GM23338 (cell line): ENCODE results near the gene FCHSD1. TPM values are rescaled to one million over a fixed set of nuclear protein-coding genes. Genes with fewer than 3 reads are reported as not detected.

Source experiments
- ATAC-seq: fragments of 200-7000 bp; cut with Tn5 transposase; 3 replicates; pipeline ENCODE4 v1.9.1; 2020
- DNase-seq: peaks from one replicate; pipeline ENCODE4 v3.0.0-alpha.2; 2015; ENCODE audit warnings: low spot score
- H2AFZ ChIP-seq: fragments of 200-600 bp; sonication (generic); 2 replicates; pipeline ENCODE4 v1.8.0; 2016; ENCODE audit warnings: antibody characterized with exemption, mild to moderate bottlenecking, moderate library complexity
- H3F3A ChIP-seq: fragments of 200-600 bp; sonication (generic); replicated peaks from 2 replicates; pipeline ENCODE4 v1.8.0; 2017; ENCODE audit warnings: antibody characterized with exemption, mixed run types, low read depth
- H3K27ac ChIP-seq: fragments of 200-600 bp; sonication (generic); 2 replicates; pipeline ENCODE4 v1.6.1; 2016; ENCODE audit warnings: low read depth
- H3K27me3 ChIP-seq: fragments of 200-600 bp; sonication (generic); 2 replicates; pipeline ENCODE4 v1.8.0; 2016; ENCODE audit warnings: mild to moderate bottlenecking, mixed run types, moderate library complexity; ENCODE audit not compliant: insufficient read depth
- H3K36me3 ChIP-seq: fragments of 200-600 bp; sonication (generic); 2 replicates; pipeline ENCODE4 v1.8.0; 2016; ENCODE audit warnings: mild to moderate bottlenecking; ENCODE audit not compliant: insufficient read depth
- H3K4me1 ChIP-seq: fragments of 200-600 bp; sonication (generic); 2 replicates; pipeline ENCODE4 v1.8.0; 2016; ENCODE audit warnings: mild to moderate bottlenecking, moderate library complexity; ENCODE audit not compliant: insufficient read depth
- H3K4me2 ChIP-seq: fragments of 200-600 bp; sonication (generic); 2 replicates; pipeline ENCODE4 v1.7.1; 2017; ENCODE audit warnings: mixed run types
- H3K4me3 ChIP-seq: fragments of 200-600 bp; sonication (generic); 2 replicates; pipeline ENCODE4 v1.6.1; 2016; ENCODE audit warnings: mixed run types
- H3K79me2 ChIP-seq: fragments of 200-600 bp; sonication (generic); replicated peaks from 2 replicates; pipeline ENCODE4 v1.8.0; 2017; ENCODE audit warnings: mild to moderate bottlenecking; ENCODE audit not compliant: insufficient read depth
- H3K9me2 ChIP-seq: fragments of 200-600 bp; sonication (generic); 2 replicates; pipeline ENCODE4 v1.8.0; 2017; ENCODE audit not compliant: insufficient read depth
- H4K20me1 ChIP-seq: fragments of 200-600 bp; sonication (generic); replicated peaks from 2 replicates; pipeline ENCODE4 v1.8.0; 2017; ENCODE audit warnings: mild to moderate bottlenecking; ENCODE audit not compliant: insufficient read depth
- H3K27ac Mint-ChIP-seq: 2 replicates; pipeline ENCODE4 v1.8.0; 2020; ENCODE audit warnings: inconsistent platforms, mild to moderate bottlenecking, moderate library complexity, mixed read lengths
- H3K27me3 Mint-ChIP-seq: 3 replicates; pipeline ENCODE4 v1.8.0; 2022; ENCODE audit warnings: low read depth, mild to moderate bottlenecking, moderate library complexity, mixed read lengths, inconsistent platforms; ENCODE audit not compliant: insufficient read depth, poor library complexity
- H3K36me3 Mint-ChIP-seq: 3 replicates; pipeline ENCODE4 v1.8.0; 2021; ENCODE audit warnings: low read depth, mild to moderate bottlenecking, inconsistent platforms, moderate library complexity, mixed read lengths
- H3K4me1 Mint-ChIP-seq: 3 replicates; pipeline ENCODE4 v1.8.0; 2020; ENCODE audit warnings: mild to moderate bottlenecking, inconsistent platforms, mixed read lengths
- H3K4me3 Mint-ChIP-seq: 3 replicates; pipeline ENCODE4 v1.8.0; 2021; ENCODE audit warnings: moderate library complexity, mild to moderate bottlenecking, inconsistent platforms, mixed read lengths
- H3K9me3 Mint-ChIP-seq: 3 replicates; pipeline ENCODE4 v1.8.0; 2020; ENCODE audit warnings: moderate library complexity, mild to moderate bottlenecking, inconsistent platforms, mixed read lengths
- CREB1 ChIP-seq: fragments of 250-450 bp; sonication (Bioruptor Pico); IDR thresholded peaks from 2 replicates; pipeline ENCODE4 v1.5.0; 2020; ENCODE audit warnings: low read depth, mild to moderate bottlenecking, moderate library complexity
- CTCF ChIP-seq, 2 experiments: fragments of 200-600 bp in 1 of 2; sonication (generic) in 1 of 2; conservative IDR thresholded peaks; 2 replicates each; pipeline versions ENCODE4 v1.5.1 to v1.6.1; 2016 to 2017; ENCODE audit warnings: antibody characterized with exemption in 2 of 2, low read depth in 2 of 2, mild to moderate bottlenecking in 2 of 2, moderate library complexity in 1 of 2
- EZH2 ChIP-seq: fragments of 200-600 bp; sonication (generic); IDR thresholded peaks from one replicate; pipeline ENCODE4 v1.8.0; 2017; ENCODE audit warnings: antibody characterized with exemption, mild to moderate bottlenecking, low read depth; ENCODE audit not compliant: unreplicated experiment
- EZH2phosphoT487 ChIP-seq: fragments of 200-600 bp; sonication (generic); IDR thresholded peaks from one replicate; pipeline ENCODE4 v1.8.1; 2018; ENCODE audit warnings: antibody characterized with exemption; ENCODE audit not compliant: unreplicated experiment
- JUNB ChIP-seq: IDR thresholded peaks from one replicate; pipeline ENCODE4 v1.6.1; 2016; ENCODE audit warnings: antibody characterized with exemption; ENCODE audit not compliant: unreplicated experiment
- NANOG ChIP-seq: IDR thresholded peaks from 2 replicates; pipeline ENCODE4 v1.6.1; 2016; ENCODE audit warnings: antibody characterized with exemption, borderline replicate concordance
- POLR2AphosphoS5 ChIP-seq: IDR thresholded peaks from 2 replicates; pipeline ENCODE4 v1.6.1; 2016; ENCODE audit warnings: antibody characterized with exemption, low read depth
- STAT1 ChIP-seq: IDR thresholded peaks from one replicate; pipeline ENCODE4 v1.6.1; 2016; ENCODE audit warnings: antibody characterized with exemption; ENCODE audit not compliant: unreplicated experiment
- ZNF114 ChIP-seq: fragments of 250-450 bp; sonication (Bioruptor Pico); IDR thresholded peaks from 2 replicates; pipeline ENCODE4 v1.5.0; 2020; ENCODE audit warnings: mild to moderate bottlenecking, moderate library complexity
- ZNF331 ChIP-seq: fragments of 250-450 bp; sonication (Bioruptor Pico); IDR thresholded peaks from 2 replicates; pipeline ENCODE4 v1.5.0; 2020; ENCODE audit warnings: low read depth, mild to moderate bottlenecking, moderate library complexity
- polyA plus RNA-seq: library from polyadenylated mRNA; unstranded; fragments of >200 nt; fragmentation: Nextera tagmentation; extraction: Ambion mirVana; gene quantifications from 2 replicates; pipeline ENCODE4 v1.2.1, GENCODE V29; 2016
- total RNA-seq: library from RNA; depleted of rRNA; stranded (reverse); fragments of >200 nt; shearing (Covaris generic); gene quantifications from 2 replicates; pipeline ENCODE4 v1.2.3, GENCODE V29; 2014
- TF ChIP-seq, protein P1 (sequence below): IDR thresholded peaks from one replicate; pipeline ENCODE4 v1.6.1; 2018; ENCODE audit warnings: antibody characterized with exemption; ENCODE audit not compliant: unreplicated experiment
- TF ChIP-seq, protein P2 (sequence below): IDR thresholded peaks from 2 replicates; pipeline ENCODE4 v1.6.1; 2016; ENCODE audit warnings: antibody characterized with exemption
- TF ChIP-seq, protein P3 (sequence below): fragments of 250-450 bp; sonication (Bioruptor Pico); IDR thresholded peaks from 2 replicates; pipeline ENCODE4 v1.5.0; 2020; ENCODE audit warnings: mild to moderate bottlenecking, moderate library complexity

FCHSD1 gene
- total and polyA plus RNA-seq, 2 experiments from 2014 or later, result 24.7 to 46.6 TPM

- Mint-ChIP-seq H3K4me3 (peak overlapping the region; percentile 98), H3K27me3 (peaks cover 8% of the 10 kb centered on the region), H3K4me1 (peaks cover 44% of the 10 kb centered on the region), H3K27ac (peak overlapping the region; percentile 4; the same call in 1 of the 2 replicates), H3K36me3 (peaks cover 20% of the 10 kb centered on the region), H3K9me3 (no peaks in the 10 kb centered on the region)
- H3K9me2 ChIP-seq, result no peaks in the 10 kb centered on the region
- peak overlapping the region; percentile 72 for H3K4me3 ChIP-seq
- no peak overlapping the region for H2AFZ ChIP-seq
- H3K79me2 ChIP-seq, result peaks cover 59% of the 10 kb centered on the region
- no peak for ATAC-seq
- peaks cover 11% of the 10 kb centered on the region; the same call in 1 of the 2 replicates for H3K36me3 ChIP-seq
- TF ChIP-seq ZNF331 (no peak), EZH2 (no peak), CREB1 (CRISPR knock-in tag) (no peak), POLR2AphosphoS5 (no peak), EZH2phosphoT487 (no peak), ZNF114 (CRISPR knock-in tag) (no peak), NANOG (no peak), JUNB (no peak), STAT1 (no peak), CTCF (conservative IDR thresholded peaks at IDR 0.05; ENCODE audit: low read depth in 2 of 2) (no peak)
- TF ChIP-seq, protein P1, sequence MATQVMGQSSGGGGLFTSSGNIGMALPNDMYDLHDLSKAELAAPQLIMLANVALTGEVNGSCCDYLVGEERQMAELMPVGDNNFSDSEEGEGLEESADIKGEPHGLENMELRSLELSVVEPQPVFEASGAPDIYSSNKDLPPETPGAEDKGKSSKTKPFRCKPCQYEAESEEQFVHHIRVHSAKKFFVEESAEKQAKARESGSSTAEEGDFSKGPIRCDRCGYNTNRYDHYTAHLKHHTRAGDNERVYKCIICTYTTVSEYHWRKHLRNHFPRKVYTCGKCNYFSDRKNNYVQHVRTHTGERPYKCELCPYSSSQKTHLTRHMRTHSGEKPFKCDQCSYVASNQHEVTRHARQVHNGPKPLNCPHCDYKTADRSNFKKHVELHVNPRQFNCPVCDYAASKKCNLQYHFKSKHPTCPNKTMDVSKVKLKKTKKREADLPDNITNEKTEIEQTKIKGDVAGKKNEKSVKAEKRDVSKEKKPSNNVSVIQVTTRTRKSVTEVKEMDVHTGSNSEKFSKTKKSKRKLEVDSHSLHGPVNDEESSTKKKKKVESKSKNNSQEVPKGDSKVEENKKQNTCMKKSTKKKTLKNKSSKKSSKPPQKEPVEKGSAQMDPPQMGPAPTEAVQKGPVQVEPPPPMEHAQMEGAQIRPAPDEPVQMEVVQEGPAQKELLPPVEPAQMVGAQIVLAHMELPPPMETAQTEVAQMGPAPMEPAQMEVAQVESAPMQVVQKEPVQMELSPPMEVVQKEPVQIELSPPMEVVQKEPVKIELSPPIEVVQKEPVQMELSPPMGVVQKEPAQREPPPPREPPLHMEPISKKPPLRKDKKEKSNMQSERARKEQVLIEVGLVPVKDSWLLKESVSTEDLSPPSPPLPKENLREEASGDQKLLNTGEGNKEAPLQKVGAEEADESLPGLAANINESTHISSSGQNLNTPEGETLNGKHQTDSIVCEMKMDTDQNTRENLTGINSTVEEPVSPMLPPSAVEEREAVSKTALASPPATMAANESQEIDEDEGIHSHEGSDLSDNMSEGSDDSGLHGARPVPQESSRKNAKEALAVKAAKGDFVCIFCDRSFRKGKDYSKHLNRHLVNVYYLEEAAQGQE, result no peak
- TF ChIP-seq, protein P2, sequence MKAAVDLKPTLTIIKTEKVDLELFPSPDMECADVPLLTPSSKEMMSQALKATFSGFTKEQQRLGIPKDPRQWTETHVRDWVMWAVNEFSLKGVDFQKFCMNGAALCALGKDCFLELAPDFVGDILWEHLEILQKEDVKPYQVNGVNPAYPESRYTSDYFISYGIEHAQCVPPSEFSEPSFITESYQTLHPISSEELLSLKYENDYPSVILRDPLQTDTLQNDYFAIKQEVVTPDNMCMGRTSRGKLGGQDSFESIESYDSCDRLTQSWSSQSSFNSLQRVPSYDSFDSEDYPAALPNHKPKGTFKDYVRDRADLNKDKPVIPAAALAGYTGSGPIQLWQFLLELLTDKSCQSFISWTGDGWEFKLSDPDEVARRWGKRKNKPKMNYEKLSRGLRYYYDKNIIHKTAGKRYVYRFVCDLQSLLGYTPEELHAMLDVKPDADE, result no peak
- TF ChIP-seq, protein P3, sequence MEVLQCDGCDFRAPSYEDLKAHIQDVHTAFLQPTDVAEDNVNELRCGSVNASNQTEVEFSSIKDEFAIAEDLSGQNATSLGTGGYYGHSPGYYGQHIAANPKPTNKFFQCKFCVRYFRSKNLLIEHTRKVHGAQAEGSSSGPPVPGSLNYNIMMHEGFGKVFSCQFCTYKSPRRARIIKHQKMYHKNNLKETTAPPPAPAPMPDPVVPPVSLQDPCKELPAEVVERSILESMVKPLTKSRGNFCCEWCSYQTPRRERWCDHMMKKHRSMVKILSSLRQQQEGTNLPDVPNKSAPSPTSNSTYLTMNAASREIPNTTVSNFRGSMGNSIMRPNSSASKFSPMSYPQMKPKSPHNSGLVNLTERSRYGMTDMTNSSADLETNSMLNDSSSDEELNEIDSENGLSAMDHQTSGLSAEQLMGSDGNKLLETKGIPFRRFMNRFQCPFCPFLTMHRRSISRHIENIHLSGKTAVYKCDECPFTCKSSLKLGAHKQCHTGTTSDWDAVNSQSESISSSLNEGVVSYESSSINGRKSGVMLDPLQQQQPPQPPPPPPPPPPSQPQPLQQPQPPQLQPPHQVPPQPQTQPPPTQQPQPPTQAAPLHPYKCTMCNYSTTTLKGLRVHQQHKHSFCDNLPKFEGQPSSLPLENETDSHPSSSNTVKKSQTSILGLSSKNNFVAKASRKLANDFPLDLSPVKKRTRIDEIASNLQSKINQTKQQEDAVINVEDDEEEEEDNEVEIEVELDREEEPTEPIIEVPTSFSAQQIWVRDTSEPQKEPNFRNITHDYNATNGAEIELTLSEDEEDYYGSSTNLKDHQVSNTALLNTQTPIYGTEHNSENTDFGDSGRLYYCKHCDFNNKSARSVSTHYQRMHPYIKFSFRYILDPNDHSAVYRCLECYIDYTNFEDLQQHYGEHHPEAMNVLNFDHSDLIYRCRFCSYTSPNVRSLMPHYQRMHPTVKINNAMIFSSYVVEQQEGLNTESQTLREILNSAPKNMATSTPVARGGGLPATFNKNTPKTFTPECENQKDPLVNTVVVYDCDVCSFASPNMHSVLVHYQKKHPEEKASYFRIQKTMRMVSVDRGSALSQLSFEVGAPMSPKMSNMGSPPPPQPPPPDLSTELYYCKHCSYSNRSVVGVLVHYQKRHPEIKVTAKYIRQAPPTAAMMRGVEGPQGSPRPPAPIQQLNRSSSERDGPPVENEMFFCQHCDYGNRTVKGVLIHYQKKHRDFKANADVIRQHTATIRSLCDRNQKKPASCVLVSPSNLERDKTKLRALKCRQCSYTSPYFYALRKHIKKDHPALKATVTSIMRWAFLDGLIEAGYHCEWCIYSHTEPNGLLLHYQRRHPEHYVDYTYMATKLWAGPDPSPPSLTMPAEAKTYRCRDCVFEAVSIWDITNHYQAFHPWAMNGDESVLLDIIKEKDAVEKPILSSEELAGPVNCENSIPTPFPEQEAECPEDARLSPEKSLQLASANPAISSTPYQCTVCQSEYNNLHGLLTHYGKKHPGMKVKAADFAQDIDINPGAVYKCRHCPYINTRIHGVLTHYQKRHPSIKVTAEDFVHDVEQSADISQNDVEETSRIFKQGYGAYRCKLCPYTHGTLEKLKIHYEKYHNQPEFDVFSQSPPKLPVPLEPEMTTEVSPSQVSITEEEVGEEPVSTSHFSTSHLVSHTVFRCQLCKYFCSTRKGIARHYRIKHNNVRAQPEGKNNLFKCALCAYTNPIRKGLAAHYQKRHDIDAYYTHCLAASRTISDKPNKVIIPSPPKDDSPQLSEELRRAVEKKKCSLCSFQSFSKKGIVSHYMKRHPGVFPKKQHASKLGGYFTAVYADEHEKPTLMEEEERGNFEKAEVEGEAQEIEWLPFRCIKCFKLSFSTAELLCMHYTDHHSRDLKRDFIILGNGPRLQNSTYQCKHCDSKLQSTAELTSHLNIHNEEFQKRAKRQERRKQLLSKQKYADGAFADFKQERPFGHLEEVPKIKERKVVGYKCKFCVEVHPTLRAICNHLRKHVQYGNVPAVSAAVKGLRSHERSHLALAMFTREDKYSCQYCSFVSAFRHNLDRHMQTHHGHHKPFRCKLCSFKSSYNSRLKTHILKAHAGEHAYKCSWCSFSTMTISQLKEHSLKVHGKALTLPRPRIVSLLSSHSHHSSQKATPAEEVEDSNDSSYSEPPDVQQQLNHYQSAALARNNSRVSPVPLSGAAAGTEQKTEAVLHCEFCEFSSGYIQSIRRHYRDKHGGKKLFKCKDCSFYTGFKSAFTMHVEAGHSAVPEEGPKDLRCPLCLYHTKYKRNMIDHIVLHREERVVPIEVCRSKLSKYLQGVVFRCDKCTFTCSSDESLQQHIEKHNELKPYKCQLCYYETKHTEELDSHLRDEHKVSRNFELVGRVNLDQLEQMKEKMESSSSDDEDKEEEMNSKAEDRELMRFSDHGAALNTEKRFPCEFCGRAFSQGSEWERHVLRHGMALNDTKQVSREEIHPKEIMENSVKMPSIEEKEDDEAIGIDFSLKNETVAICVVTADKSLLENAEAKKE (CRISPR knock-in tag), result no peak
- no peaks in the 10 kb centered on the region for H3K27me3 ChIP-seq
- peak overlapping the region; percentile 80 for H3K4me2 ChIP-seq
- peaks cover 10% of the 10 kb centered on the region; the same call in 1 of the 2 replicates for H3F3A ChIP-seq
- H3K27ac ChIP-seq, result peak overlapping the region; percentile 91; the same call in 1 of the 2 replicates
- H3K4me1 ChIP-seq, result peaks cover 44% of the 10 kb centered on the region
- peaks cover 20% of the 10 kb centered on the region for H4K20me1 ChIP-seq
- DNase-seq, result no peak
These were observed 34.1 kb downstream of the FCHSD1 start for GRCh38 chr5:141617128-141617527.
